GM12872 (cell line): ENCODE measurements around the gene RIC1.

Experiments
- TF ChIP-seq, protein P1 (sequence below): IDR thresholded peaks from 3 replicates; pipeline ENCODE4 v1.5.1; 2011; ENCODE audit warnings: low read depth, mild to moderate bottlenecking, low read length, moderate library complexity; ENCODE audit not compliant: insufficient read depth

Gene RIC1

GRCh38 chr9:5628530-5629311 is at the start of gene RIC1:
Gene RIC1 (plus strand): TSS chr9:5629107. CDS start chr9:5629310, 203 bp downstream.
- TF ChIP-seq, protein P1, sequence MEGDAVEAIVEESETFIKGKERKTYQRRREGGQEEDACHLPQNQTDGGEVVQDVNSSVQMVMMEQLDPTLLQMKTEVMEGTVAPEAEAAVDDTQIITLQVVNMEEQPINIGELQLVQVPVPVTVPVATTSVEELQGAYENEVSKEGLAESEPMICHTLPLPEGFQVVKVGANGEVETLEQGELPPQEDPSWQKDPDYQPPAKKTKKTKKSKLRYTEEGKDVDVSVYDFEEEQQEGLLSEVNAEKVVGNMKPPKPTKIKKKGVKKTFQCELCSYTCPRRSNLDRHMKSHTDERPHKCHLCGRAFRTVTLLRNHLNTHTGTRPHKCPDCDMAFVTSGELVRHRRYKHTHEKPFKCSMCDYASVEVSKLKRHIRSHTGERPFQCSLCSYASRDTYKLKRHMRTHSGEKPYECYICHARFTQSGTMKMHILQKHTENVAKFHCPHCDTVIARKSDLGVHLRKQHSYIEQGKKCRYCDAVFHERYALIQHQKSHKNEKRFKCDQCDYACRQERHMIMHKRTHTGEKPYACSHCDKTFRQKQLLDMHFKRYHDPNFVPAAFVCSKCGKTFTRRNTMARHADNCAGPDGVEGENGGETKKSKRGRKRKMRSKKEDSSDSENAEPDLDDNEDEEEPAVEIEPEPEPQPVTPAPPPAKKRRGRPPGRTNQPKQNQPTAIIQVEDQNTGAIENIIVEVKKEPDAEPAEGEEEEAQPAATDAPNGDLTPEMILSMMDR = no peak

DNA sequence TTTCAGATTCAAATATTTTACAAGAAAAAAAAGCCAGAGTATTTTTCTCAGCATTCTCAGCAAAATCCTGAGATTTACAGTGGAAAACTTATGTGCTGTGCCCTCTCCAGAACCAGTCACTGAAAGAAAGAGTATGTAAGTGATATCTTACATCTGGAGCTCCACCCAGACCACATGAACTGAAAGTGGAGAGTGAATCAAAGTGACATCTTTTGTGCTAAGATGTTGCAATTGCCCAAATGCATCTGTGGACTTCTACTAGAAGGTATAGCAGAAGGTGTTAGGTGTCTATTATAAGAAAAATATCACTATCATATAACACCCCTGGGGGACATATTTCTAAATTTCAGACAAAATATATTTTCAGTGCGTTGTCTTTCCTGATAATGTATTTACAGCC is 49.0 kb upstream of the RIC1 start:
- TF ChIP-seq, protein P1 = no peak

DNA sequence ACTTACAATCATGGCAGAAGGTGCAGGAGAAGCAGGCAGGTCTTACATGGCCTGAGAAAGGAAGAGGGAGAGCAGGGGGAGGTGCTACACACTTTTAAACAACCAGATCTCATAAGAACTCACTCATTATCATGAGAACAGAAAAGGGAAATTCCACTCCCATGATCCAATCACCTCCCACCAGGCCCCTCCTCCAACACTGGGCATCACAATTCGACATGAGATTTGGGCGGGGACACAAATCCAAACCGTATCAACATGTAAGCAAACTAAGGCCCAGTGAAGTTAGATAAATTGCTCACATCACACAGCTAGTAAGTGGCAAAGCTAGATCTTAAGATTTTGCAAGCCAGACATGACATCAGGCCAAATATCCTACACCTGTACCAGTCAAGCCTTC is 48.3 kb upstream of the RIC1 start:
- TF ChIP-seq, protein P1 = no peak

- TF ChIP-seq, protein P1 = no peak
Observed at GRCh38 chr9:5582835-5583195, 46.1 kb upstream of the RIC1 start.

GRCh38 chr9:5586391-5586802 is 42.5 kb upstream of the RIC1 start:
- TF ChIP-seq, protein P1 = no peak

GRCh38 chr9:5587024-5587423 is 41.9 kb upstream of the RIC1 start:
- TF ChIP-seq, protein P1 = no peak

DNA sequence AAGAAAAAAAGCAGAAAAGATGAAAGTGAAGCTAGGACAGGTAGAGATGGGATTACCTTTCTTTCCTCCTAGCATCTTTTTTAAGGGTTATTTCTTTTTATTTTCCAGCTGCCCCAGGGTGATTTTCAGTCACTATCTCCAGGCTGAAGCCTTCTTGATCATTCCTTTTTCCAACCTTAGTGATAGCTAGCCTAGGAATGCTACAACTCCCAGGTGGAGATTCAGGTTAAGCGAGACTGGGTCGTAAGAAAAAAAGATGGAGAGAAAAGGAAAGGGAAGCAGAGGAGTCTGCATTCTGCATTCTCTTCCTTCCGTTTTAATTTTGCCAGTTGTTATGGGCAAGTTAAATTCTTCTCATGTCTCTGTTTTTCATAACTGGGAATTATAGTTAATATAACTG is 36.7 kb upstream of the RIC1 start:
- TF ChIP-seq, protein P1 = no peak
